Loucy (cell line): ENCODE results near the gene AGAP1.

Source experiments
- H2AFZ ChIP-seq: fragments of 200-600 bp; sonication (generic); 2 replicates; pipeline ENCODE4 v1.6.0; 2016; ENCODE audit warnings: antibody characterized with exemption, mild to moderate bottlenecking, low read length, moderate library complexity
- H3F3A ChIP-seq: fragments of 200-600 bp; 2 replicates; pipeline ENCODE4 v1.6.0; 2016; ENCODE audit warnings: antibody characterized with exemption, low read depth, mild to moderate bottlenecking
- H3K27me3 ChIP-seq: fragments of 200-600 bp; sonication (generic); 2 replicates; pipeline ENCODE4 v1.6.1; 2014; ENCODE audit warnings: low read length, mild to moderate bottlenecking; ENCODE audit not compliant: insufficient read depth, poor library complexity, severe bottlenecking
- H3K36me3 ChIP-seq: fragments of 200-600 bp; sonication (generic); 2 replicates; pipeline ENCODE4 v1.6.1; 2016; ENCODE audit warnings: low read length; ENCODE audit not compliant: insufficient read depth
- H3K4me1 ChIP-seq: fragments of 200-600 bp; sonication (generic); 2 replicates; pipeline ENCODE4 v1.5.1; 2014; ENCODE audit warnings: low read length, mild to moderate bottlenecking; ENCODE audit not compliant: insufficient read depth, poor library complexity, severe bottlenecking
- H3K4me2 ChIP-seq: fragments of 200-600 bp; sonication (generic); 2 replicates; pipeline ENCODE4 v1.6.0; 2014; ENCODE audit warnings: antibody characterized with exemption, low read length, low read depth, mild to moderate bottlenecking; ENCODE audit not compliant: poor library complexity, severe bottlenecking
- H3K4me3 ChIP-seq: fragments of 200-600 bp; sonication (generic); 2 replicates; pipeline ENCODE4 v1.5.1; 2014; ENCODE audit warnings: low read length, mild to moderate bottlenecking, mixed read lengths; ENCODE audit not compliant: poor library complexity, severe bottlenecking
- H3K79me2 ChIP-seq: fragments of 200-600 bp; sonication (generic); 2 replicates; pipeline ENCODE4 v1.6.1; 2014; ENCODE audit warnings: low read length; ENCODE audit not compliant: insufficient read depth
- H3K9ac ChIP-seq: fragments of 200-600 bp; sonication (generic); 2 replicates; pipeline ENCODE4 v1.6.0; 2014; ENCODE audit warnings: mild to moderate bottlenecking, low read depth, low read length, moderate library complexity; ENCODE audit not compliant: poor library complexity, severe bottlenecking
- H3K9me2 ChIP-seq: fragments of 200-600 bp; sonication (generic); replicated peaks from 2 replicates; pipeline ENCODE4 v1.6.1; 2016; ENCODE audit warnings: low read depth, low read length, mixed read lengths
- H3K9me3 ChIP-seq: fragments of 200-600 bp; sonication (generic); 2 replicates; pipeline ENCODE4 v1.6.1; 2014; ENCODE audit warnings: mild to moderate bottlenecking, antibody characterized with exemption, low read length, low read depth; ENCODE audit not compliant: insufficient read depth
- H4K20me1 ChIP-seq: fragments of 200-600 bp; sonication (generic); 2 replicates; pipeline ENCODE4 v1.6.0; 2014; ENCODE audit warnings: antibody characterized with exemption, low read length, mild to moderate bottlenecking; ENCODE audit not compliant: insufficient read depth, poor library complexity, severe bottlenecking
- CTCF ChIP-seq: fragments of 200-600 bp; sonication (generic); conservative IDR thresholded peaks from 2 replicates; pipeline ENCODE4 v1.5.1; 2014; ENCODE audit warnings: mild to moderate bottlenecking, antibody characterized with exemption, low read length
- EZH2phosphoT487 ChIP-seq: fragments of 200-600 bp; IDR thresholded peaks from 2 replicates; pipeline ENCODE4 v1.6.1; 2018; ENCODE audit warnings: antibody characterized with exemption, mild to moderate bottlenecking, moderate library complexity, borderline replicate concordance

AGAP1 gene

GRCh38 chr2:236083934-236084333 lies 590.1 kb downstream of the AGAP1 start:
- H2AFZ ChIP-seq = no peak overlapping the region
- H3K4me1 ChIP-seq = no peaks in the 10 kb centered on the region
- H3K4me2 ChIP-seq = no peak overlapping the region
- H3K36me3 ChIP-seq = no peaks in the 10 kb centered on the region
- no peaks in the 10 kb centered on the region for H4K20me1 ChIP-seq
- TF ChIP-seq EZH2phosphoT487 (no peak), CTCF (no peak)
- no peak overlapping the region for H3K4me3 ChIP-seq
- H3K9me3 ChIP-seq = no peaks in the 10 kb centered on the region
- no peaks in the 10 kb centered on the region for H3K27me3 ChIP-seq
- no peak overlapping the region for H3K9ac ChIP-seq
- H3K79me2 ChIP-seq = no peaks in the 10 kb centered on the region
- no peaks in the 10 kb centered on the region for H3K9me2 ChIP-seq
- H3F3A ChIP-seq = no peaks in the 10 kb centered on the region

- no peaks in the 10 kb centered on the region for H3F3A ChIP-seq
- no peak for TF ChIP-seq EZH2phosphoT487
- no peak for TF ChIP-seq CTCF
- H4K20me1 ChIP-seq = no peaks in the 10 kb centered on the region
- H3K9ac ChIP-seq = no peak overlapping the region
- H2AFZ ChIP-seq = no peak overlapping the region
- no peaks in the 10 kb centered on the region for H3K79me2 ChIP-seq
- no peak overlapping the region for H3K4me3 ChIP-seq
- H3K9me2 ChIP-seq = no peaks in the 10 kb centered on the region
- H3K9me3 ChIP-seq = no peaks in the 10 kb centered on the region
- no peaks in the 10 kb centered on the region for H3K27me3 ChIP-seq
- H3K36me3 ChIP-seq = no peaks in the 10 kb centered on the region
- no peaks in the 10 kb centered on the region for H3K4me1 ChIP-seq
- no peak overlapping the region for H3K4me2 ChIP-seq
Measured at GRCh38 chr2:236085211-236085610, 591.4 kb downstream of the AGAP1 start.

GRCh38 chr2:236085647-236086046 lies 591.8 kb downstream of the AGAP1 start:
- no peaks in the 10 kb centered on the region for H3K9me2 ChIP-seq
- no peak overlapping the region for H3K4me3 ChIP-seq
- H3K4me1 ChIP-seq = no peaks in the 10 kb centered on the region
- no peaks in the 10 kb centered on the region for H3K79me2 ChIP-seq
- no peak overlapping the region for H3K9ac ChIP-seq
- H4K20me1 ChIP-seq = no peaks in the 10 kb centered on the region
- no peaks in the 10 kb centered on the region for H3K27me3 ChIP-seq
- H3K36me3 ChIP-seq = no peaks in the 10 kb centered on the region
- H3F3A ChIP-seq = no peaks in the 10 kb centered on the region
- TF ChIP-seq EZH2phosphoT487 (no peak), CTCF (no peak)
- no peak overlapping the region for H2AFZ ChIP-seq
- H3K4me2 ChIP-seq = no peak overlapping the region
- no peaks in the 10 kb centered on the region for H3K9me3 ChIP-seq
